ENCODE results near the gene ERBB2.

Gene ERBB2

DNA sequence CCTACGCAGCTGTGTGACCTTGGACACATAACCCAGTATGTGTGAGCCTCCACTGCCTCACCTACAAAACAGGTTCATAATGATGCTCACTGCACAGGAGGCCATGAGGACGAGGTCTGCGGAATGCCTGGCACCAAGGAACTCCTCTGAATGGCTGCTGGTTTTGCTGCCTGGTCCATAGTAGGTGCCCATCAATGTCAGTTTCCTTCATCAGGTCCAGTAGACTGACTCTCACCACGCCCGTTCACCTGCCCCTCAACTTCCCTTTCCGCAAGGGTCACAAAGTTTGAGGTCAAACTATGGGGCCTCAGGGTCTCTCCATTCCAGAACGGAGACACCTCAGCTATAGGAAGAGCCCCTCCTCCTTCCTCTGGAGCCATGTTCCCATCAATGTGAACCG lies 22.8 kb upstream of the ERBB2 start:
- no peaks in the 10 kb centered on the region for H3K27me3 ChIP-seq
- no peaks in the 10 kb centered on the region for H3K9me3 ChIP-seq
- DNase-seq, result no peak
- no peaks in the 10 kb centered on the region for H3K36me3 ChIP-seq
- TF ChIP-seq, protein P1, sequence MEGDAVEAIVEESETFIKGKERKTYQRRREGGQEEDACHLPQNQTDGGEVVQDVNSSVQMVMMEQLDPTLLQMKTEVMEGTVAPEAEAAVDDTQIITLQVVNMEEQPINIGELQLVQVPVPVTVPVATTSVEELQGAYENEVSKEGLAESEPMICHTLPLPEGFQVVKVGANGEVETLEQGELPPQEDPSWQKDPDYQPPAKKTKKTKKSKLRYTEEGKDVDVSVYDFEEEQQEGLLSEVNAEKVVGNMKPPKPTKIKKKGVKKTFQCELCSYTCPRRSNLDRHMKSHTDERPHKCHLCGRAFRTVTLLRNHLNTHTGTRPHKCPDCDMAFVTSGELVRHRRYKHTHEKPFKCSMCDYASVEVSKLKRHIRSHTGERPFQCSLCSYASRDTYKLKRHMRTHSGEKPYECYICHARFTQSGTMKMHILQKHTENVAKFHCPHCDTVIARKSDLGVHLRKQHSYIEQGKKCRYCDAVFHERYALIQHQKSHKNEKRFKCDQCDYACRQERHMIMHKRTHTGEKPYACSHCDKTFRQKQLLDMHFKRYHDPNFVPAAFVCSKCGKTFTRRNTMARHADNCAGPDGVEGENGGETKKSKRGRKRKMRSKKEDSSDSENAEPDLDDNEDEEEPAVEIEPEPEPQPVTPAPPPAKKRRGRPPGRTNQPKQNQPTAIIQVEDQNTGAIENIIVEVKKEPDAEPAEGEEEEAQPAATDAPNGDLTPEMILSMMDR (IDR thresholded peaks at IDR 0.05; ENCODE audit: low read depth, low read length), result no peak
- no peak overlapping the region for H3K4me3 ChIP-seq (ENCODE audit: low read depth, low read length)
- H3K4me1 ChIP-seq, result no peaks in the 10 kb centered on the region

DNA sequence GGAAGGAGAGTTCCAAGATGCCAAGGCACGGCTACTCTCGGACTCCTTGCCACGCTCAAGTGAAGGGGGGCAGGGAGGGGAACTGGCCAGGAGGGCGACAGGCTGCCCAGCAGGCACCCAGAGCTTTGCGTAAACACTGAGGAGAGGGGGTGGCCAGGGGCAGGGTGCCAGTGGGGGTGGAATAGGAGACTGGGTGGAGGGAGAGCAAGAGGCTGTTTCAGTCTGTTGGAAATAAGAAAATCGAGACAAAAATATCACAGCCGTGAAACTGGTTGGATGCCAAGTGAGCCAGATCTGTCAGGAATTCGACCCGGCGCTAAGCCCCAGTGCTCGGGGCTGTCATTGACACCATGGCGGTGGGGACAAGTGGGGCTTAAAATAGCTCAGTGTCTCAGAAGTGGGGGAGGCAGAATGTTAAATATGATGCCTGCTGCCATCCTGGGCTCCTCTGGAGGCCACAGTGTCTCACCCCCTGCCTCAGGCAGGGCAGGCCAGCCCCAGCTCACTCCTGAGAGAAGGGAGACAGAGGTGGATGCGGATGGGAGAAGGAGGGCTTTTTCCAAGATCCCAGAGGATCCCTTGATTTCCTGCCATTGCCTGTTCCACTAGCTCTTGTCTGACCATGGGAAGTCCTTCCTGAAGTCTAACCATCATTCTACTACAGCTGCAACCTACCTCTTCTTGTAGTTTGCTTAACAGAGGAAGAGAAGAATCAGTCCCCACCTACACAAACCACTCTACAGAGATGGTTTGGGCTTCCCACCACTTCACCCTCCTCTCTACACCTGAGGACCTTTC lies 22.1 kb upstream of the ERBB2 start:
- H3K4me1 ChIP-seq, result no peaks in the 10 kb centered on the region
- no peaks in the 10 kb centered on the region for H3K36me3 ChIP-seq
- DNase-seq, result no peak
- H3K4me3 ChIP-seq (ENCODE audit: low read depth, low read length), result no peak overlapping the region
- TF ChIP-seq, protein P1 (IDR thresholded peaks at IDR 0.05; ENCODE audit: low read depth, low read length), result no peak
- no peaks in the 10 kb centered on the region for H3K27me3 ChIP-seq
- H3K9me3 ChIP-seq, result no peaks in the 10 kb centered on the region

DNA sequence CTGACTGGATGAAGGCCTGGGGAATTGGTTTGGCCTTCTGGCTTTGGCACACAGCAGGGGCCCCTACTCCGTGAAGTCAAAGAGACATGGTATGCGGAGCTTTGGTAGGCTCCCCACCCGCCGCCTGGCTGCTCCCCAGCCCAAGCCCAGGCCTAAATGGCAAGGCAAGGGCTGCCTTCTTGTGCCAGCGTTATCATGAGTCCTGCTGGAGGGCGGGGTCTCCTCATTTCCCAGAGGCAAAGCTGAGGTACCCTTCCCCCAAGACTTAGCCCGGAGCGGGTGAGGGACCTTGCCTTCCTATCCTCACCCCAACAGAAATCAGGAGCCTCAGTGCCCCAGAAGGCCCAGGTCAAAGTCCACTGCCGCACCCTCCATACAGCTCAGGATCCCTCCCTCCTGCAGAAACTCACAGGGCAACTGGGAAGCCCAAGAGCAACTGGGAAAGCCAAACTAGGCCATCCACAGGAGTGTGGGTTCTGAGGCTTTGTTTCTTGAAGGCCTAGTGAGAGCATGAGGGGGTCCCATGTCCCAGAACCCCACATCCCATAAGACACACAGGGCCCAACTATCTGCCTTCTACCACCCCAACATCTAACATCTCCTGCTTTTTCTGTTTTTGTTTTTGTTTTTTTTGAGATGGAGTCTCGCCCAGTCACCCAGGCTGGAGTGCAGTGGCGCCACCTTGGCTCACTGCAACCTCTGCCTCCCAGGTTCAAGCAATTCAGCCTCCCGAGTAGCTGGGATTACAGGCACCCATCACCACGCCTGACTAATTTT lies 21.3 kb upstream of the ERBB2 start:
- Histone ChIP-seq H3K27me3 (no peaks in the 10 kb centered on the region), H3K36me3 (no peaks in the 10 kb centered on the region), H3K9me3 (no peaks in the 10 kb centered on the region), H3K4me3 (ENCODE audit: low read depth, low read length) (no peak overlapping the region), H3K4me1 (no peaks in the 10 kb centered on the region)
- TF ChIP-seq, protein P1 (IDR thresholded peaks at IDR 0.05; ENCODE audit: low read depth, low read length), result no peak
- DNase-seq, result no peak

DNA sequence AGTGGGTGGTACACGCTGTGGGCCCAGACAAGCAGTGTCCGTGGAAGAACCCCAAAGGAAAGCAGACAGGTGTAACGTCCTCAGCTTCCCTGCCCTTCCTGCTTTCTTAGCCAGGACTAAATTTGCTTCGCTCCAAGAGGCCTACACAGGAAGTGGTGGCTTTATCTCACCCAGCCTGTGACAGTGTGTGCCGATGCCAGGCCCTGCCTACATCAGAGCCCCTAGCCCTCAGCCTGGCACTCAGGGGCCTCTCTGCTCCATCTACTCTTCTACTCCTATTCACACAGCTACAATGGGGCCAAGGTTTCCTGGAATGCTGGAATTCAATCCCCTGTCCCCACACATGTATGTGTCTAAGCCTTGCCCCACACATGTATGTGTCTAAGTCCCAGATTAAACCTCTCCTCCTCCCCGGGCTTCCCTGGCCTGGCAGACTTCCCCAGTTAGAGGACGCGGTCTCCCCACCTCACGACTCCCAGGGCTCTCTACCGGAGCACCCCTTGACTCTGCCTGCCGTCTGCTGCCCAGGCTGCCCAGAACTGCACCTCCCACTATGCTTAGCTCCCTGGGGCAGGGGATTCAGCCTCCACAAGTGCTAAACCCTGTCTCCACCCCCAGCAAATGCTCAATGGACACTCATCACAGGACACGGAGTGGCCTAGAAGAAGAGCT lies 20.2 kb upstream of the ERBB2 start:
- Histone ChIP-seq H3K4me1 (no peaks in the 10 kb centered on the region), H3K36me3 (no peaks in the 10 kb centered on the region)
- no peak for DNase-seq

DNA sequence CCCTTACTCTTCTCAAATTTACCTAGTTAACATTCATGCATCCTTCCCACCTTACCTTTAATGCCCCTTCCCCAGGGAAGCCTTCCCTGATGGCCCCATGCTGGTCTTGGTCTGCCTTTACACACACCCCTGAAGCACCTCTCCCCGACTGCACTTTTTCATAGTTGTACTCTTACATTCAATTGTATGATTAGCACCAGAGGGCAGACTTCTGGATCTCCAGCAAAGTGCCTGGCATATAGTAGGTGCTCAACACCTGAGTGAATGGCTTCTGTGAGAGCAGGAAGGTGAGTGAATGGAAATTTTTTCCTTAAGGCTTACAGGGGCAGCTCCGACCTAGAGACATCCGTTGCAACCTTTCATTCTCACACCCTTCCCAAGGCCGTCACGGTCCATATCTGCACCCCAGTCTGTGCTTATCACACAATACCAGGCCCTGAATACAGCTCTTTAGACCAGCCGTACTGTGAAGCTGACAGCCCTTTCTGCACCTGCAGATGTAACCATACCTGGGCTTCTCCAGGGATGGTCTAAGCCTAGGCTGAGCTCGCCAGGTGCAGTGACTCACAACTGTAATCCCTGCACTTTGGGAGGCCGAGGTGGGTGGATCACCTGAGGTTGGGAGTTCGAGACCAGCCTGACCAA lies 16.4 kb upstream of the ERBB2 start:
- no peak for DNase-seq
- TF ChIP-seq, protein P1 (IDR thresholded peaks at IDR 0.05; ENCODE audit: low read depth, low read length), result no peak

More for the DNA sequence above, 20.2 kb upstream of the ERBB2 start:
- TF ChIP-seq, protein P1 (IDR thresholded peaks at IDR 0.05; ENCODE audit: low read depth, low read length), result no peak
- Histone ChIP-seq H3K9me3 (no peaks in the 10 kb centered on the region), H3K4me3 (ENCODE audit: low read depth, low read length) (no peak overlapping the region), H3K27me3 (no peaks in the 10 kb centered on the region)

More for the DNA sequence above, 16.4 kb upstream of the ERBB2 start:
- H3K36me3 ChIP-seq, result no peaks in the 10 kb centered on the region; the same call in 1 of the 2 replicates
- H3K27me3 ChIP-seq, result no peaks in the 10 kb centered on the region
- H3K4me1 ChIP-seq, result no peaks in the 10 kb centered on the region
- no peak overlapping the region for H3K4me3 ChIP-seq (ENCODE audit: low read depth, low read length)
- H3K9me3 ChIP-seq, result no peaks in the 10 kb centered on the region
